HUDEP-2 (cell line): ENCODE data around the gene THSD7A.

Source experiments
- DNase-seq, 76 experiments: peaks; one replicate each; lab custom pipeline; 2025; ENCODE audit not compliant: unreplicated experiment in 76 of 76; lab: John Stamatoyannopoulos, UW

THSD7A gene

DNA sequence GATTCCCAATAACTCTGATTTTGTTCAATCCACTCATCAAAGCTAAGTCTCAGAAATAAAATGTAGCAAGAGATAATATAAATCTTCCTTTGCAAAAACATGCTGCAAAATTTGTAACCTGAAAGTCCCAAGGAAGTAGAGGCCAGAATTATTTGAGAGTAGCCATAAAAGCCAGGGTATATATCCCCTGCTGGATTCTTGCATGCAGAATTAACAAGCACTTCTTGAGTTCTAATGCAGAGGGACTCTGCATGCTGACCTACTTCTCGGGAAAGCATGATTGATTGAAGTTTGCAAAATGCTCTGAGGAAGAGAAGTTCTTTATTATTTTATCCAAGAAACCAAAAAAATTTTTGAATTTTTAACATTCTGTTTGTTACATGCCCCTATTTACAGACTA is 121.6 kb downstream of the THSD7A start:
- DNase-seq: no peak

DNA sequence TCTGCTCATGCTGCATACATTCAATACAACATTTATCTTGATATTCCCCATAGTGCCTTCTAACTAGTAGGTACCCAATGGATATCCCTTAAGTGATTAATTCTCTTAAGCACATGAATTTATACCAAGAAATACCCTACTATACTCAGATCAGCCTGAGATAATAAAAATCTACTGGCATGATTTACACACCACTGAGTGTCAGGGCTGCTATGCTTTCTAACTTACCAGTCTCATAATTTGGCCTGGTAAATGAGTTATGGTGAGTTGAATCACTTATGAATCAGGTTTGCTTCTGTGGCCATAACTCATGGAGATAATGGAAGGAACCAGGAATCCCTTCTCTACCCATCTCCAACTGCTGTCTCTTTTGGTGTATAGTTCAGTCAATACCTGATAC is 122.8 kb downstream of the THSD7A start:
- DNase-seq: no peak

DNA sequence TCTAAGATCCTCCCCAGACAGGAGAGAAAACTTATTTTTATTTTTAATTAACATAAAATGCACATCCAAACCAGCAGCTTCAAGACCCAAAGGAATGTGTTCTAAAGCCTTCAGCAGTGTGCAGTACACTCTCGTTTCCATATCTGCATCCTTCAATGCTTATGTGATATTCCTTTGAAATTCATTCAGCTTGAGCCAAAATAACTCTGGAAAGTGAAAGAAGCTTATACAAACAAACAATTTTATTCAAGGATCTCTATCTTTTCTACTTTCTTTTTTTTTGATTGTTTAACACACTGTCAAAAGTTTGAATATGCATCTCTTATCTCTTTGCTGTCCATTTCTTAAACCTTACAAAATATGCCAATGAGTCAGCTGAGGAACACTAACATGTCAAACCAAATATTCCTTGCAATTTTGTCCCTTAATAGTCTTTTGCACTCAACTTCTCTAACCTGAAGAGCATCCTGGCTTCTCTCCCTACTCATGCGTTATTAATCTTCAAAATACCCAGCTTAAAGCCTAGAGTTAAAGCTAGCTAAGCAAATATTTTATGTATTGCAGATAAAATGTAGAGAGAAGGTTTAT is 124.3 kb downstream of the THSD7A start:
- DNase-seq: no peak

DNA sequence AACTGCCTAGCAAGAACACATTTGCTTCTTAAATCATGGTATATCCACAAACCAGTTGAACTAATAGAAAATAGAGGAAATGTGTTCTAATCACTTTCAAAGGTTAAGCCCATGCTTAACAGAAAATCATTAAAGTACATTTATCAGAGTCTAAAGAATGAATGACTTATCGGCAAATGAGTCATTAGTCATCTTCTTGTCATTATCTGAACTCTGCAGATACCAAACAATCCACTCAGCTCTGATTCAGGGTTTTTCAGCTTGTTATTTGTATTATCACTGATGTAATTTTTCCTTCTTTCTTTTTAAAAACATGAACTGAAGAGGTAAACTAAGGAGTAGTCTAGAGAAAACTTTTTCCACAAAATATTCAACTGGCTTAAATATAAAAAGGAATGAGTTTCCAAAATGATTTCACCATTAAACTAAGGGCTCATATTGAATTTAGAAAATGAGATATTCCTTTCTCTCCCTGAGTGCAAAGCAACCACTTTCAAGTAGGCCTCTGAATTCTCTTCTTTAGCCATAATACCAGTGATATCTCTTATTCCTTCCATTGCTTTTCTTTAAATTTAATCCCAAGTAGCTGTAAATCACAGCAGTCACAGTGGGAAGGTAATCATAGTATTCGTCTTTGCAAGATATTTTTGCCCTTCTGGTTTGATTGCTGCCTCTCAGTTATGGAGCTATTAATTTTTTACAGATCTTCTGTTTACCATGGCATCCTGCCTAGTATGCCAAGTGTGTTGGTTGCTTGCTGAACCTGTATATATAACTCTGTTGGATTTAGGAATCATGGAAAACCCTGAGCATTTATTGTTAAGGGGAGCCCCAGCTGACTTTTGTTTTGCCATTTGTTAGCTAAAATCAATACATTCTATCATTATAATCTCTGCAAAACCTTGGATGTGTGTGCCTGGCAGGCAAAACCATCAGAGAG is 125.1 kb downstream of the THSD7A start:
- no peak for DNase-seq

DNA sequence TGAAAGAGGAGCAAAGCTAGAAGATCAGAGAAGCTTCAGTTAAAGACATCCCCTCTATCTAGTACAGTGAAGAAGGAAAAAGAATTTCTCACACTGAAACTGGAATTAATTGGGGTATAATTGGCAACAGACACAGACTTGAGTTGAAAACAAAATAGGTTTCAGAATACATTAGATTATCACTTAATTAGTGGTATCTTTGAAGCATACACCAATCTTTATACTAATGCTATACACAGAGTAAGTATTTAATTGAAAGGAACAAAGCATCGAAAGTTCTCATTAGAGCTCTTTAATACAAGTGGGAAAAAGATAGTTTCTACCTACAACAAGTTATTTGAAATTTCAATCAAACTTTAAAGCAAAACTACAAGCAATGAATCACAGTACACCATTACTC is 128.2 kb downstream of the THSD7A start:
- no peak for DNase-seq

DNA sequence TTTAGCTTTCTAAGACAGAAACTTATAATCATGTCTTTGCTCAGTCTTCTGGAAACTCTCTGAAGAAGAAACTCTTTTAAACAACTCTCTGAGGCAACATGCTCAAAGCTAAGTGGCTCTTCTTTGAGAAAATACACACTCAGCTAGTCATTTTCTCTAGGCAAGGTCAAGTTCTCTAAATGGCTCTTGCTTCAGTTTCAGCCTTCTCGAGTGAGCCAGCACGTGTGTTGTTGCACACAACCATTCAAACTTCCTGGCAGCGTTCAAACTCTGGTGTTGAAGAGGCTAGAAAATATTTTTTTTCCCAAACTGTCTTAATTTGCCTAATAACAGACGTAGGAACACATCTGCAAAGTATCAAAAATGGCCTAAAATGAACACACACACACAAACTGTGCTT is 129.1 kb downstream of the THSD7A start:
- DNase-seq: no peak

DNA sequence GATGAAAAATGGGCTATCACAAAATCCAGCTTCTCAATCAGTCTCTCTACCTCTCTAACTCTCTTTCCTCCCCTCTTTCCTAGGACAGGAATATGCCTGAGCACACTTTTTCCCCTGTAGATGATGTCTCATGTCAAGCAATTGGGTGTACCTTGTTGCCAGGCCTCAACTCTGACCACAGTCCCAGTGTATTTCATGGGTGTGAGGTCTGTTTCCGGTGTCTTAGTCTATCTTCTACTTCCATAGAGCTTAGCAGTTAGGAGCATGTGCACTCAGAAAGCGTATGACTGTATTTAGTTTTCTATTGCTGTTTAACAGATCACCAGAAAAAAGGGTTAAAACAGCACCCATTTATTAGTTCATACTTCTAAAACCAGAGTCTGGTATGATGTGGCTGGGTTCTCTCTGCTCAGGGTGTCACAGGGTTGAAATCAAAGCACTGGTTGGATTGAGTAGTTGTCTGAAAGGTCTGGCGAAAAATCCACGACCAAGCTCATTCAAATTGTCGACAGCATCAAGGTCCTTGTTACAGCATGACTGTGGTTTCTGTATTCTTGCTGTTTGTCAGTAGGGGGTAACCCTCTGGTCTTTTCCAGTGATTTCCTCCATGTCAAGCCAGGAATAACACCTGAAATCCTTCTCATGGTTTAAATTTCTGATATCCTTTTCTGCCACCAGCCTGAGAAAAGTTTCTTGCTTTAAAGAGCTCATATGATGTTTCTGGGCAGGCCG is 130.0 kb downstream of the THSD7A start:
- DNase-seq: no peak

DNA sequence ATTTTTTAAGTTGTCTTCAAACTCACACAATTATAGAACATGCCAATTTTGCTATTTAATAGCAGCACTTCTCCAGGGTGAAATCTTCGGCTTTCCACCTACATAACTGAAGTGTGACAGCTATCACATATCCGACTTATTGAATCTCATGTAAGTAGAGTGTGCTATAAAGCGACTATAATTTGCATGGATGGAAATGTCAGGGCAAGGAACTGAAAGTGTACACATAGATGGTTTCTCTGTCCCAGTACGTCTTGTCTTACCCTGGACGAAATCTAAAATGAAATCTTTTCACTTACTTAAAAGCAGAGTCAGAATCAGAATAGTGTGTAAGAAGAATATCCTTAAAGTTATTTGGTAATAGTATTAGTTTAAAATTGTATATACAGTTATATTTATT is 132.3 kb downstream of the THSD7A start:
- DNase-seq: no peak

DNA sequence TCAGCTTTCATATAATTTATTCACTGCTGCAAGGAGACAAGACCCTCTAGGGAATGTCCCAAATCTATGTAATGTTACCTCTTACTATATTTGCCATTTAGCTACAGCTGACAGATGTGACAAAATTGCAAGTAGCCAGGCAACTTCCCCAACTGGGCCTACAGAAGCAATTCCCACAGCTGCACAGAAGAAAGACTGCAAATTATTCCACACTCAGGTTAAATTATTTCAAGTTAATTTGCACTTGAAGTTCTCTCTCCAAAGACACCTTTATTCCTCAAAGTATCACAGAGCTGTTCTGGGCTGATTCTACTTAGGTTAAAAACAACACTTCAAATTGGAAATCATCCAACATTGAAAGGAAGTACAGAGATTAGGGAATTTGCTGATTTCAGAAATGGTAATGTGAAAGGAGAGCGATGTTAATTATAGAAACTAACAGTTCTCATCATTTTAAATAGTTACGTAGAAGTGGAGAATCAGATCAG is 133.6 kb downstream of the THSD7A start:
- no peak for DNase-seq

DNA sequence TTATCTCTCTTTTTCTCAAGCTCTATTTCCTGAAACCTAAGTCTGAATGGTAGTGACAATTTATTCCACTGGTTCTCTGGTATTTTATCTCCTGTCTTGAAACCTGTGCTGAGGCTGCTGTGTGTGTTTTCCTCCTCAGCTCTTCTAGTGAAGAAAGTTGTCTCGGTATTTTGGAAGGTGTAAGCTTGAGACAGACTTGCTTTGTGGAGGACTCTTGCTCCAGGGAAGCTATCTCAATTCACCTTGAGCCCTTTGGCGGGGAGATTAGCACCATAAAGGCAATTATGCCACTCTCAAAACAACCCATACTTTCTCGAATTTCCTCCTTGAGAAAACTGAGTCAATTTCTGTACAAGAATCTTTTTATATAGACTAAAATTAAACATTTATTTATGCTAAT is 141.6 kb downstream of the THSD7A start:
- DNase-seq: no peak

DNA sequence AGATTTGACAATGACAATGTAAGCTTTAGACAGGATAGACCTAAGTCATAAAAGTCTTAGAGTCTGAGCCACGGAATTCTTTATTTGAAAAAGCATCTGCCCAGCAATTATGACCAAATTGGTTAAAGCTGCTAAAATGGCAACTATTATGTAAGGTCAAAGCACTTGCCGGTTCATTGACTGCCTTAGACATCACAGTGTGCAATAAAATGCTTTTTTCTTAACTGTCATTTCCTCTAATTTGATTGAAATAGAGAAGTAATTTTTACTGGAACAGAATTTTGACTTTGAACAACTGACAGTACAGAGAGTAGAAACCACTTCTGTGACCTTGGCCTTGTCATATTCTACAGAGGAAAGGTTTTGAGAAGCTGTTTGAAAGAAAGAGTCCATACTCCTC is 142.9 kb downstream of the THSD7A start:
- no peak for DNase-seq

DNA sequence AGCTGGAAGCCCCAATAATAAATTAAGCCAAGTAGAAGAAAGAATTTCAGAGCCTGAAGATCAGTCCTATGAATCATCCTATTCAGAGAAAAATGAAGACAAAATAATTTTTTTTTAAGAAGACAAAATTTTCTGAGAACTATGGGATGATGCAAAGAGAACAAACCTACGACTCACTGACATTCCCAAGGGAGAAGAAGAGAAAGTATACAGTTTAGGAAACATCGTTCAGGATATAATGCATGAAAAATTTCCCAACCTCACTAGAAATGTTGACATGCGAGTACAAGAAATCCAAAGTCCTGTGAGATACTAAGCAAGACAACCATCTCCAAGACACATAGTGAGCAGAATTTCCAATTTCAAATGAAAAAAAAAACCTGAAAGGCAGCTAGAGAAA is 150.5 kb downstream of the THSD7A start:
- no peak for DNase-seq

DNA sequence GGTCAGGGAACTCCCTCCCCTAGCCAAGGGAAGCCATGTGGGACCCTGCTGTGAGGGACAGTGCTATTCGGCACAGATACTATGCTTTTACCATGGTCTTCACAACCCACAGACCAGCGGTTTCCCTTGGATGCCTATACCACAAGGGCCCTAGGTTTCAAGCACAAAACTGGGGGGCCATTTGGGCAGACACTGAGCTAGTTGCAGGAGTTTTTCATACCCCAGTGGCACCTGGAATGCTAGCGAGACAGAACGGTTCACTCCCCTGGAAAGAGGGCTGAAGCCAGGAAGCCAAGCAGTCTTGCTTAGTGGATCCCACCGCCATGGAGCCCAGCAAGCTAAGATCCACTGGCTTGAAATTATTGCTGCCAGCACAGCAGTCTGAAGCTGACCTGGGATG is 156.8 kb downstream of the THSD7A start:
- no peak for DNase-seq

DNA sequence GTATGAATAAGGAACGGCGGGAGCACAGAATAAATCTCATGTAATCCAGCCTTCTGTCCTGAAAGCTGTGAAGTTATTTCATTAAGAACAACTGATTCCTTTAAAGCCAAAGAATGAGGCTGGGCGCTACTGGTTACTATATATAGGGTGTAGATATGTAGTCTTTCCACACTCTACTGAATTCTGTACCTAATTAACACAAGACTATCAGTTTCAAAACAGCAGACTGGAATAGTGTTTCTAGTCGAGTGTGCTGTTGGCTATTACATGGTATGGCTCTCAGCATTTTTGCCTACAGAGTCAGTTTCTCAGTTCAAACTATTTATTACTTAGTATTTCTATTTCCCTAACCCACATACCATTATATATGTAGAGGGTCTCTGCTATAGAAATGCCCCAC is 163.3 kb downstream of the THSD7A start:
- no peak for DNase-seq

DNA sequence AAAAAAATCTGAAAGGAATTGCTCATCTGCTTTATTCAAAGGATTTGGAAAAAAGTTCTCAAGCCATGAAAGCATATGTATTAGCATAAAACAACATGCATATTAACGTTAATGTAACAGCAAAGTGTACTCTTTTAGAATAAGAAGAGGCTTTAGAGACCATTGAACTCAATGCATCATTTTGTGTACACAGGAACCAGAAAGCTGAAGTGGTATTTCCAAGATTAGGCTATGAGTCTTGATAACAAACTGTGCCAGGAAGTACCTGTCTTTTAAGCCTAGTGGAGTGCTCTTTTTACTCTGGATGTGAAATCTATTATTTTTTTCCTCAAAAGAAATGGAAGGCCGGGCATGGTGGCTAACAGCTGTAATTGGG is 164.2 kb downstream of the THSD7A start:
- DNase-seq: no peak

DNA sequence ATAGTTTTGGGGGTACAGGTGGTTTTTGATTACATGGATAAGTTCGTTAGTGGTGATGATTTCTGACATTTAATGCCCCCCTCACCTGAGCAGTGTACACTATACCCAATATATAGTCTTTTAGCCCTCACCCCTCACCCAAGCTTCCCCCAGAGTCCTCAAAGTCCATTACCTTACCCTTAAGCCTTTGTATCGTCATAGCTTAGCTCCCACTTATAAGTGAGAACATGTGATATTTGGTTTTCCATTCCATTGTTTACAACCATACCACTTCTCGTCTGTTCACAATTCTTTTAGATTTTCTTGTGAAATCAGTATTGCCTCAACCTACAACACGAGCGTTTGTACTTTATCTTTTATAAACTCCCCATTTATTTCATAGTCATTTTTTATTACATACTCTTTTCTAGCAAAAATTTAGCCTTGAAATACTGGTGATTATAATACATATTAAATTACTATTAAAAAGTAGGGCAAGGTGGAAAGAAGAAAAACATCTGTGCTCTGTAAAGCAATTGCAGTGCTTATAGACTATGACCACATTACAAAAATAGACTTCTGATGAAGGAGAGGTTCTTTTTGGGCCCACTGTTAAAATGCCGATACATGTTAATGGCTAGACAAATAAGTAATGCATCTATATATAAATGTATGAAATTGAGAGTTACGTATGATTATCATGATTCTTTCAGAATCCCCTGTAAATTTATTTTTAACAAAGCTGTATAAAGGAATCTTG is 164.8 kb downstream of the THSD7A start:
- no peak for DNase-seq

DNA sequence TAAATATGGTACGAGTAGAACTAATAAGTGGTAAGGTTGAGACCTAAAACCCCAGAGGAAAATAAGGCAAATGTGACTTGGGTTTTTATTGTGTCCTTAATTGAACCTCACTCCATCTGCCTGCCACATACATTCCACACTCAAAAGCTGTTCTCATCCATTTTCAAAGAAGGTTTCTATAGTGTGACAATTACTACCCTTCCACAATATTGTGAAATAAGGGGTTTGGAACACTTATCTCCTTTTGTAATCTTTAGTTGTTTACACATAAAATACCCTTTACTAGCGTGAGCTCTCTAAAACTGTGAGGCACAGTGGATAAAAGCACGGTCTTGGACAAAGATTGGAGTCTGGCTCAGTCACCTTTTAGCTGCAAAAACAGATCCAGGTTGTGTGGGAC is 166.6 kb downstream of the THSD7A start:
- no peak for DNase-seq

DNA sequence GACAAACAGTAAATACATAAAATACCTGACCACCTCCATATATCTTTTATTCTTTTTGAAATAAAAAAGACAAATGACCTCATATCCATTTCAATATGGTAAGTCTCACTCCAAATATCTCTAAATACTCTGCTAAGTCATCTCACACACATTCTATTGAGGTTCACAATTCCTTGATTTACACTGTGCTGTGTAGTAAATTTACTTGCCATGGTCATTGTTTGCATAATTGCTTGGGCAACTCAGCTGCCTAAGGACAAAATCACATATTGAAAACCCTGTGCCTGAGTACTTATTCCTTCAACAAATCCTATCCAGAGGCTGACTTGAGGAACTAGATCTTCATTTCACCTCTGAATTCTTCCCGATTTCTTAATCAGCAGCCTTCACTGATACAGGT is 176.4 kb downstream of the THSD7A start:
- no peak for DNase-seq

DNA sequence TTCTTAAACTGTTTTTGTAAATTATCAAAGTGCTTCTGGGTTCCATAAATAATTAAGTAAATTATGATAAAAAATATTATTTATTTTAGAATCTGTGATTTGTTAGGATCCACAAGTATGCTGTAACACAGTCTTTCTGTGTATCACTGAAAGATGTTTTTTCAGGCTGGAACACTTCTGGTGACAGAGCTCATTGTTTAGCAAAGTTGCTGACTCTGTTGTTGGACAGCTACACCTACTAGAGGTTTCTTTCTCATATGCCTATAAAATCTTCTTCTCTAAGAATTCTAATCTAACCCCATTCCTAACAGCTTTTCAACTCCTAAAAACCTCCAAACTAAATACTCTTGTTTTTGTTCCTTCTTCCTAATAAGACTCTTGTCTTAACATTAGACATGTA is 176.8 kb downstream of the THSD7A start:
- no peak for DNase-seq

DNA sequence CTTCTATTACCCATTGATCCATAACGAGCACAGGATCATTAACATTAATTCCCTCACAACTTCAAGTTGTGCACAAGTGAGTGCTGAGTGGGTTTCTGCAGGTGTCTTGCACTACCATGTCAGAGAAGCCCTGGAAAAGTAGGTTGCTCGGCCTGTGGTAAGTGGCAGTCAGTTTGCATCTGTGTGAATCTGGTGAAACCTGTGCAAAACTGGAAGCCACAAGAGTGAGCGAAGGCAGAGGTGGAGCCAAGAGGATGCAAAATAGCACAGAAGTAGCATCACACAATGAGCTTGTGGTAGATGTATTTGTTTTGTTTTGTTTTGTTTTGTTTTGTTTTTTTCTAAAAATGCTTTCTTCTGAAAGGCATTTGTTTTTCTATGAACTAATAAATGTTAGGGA is 181.5 kb downstream of the THSD7A start:
- no peak for DNase-seq

DNA sequence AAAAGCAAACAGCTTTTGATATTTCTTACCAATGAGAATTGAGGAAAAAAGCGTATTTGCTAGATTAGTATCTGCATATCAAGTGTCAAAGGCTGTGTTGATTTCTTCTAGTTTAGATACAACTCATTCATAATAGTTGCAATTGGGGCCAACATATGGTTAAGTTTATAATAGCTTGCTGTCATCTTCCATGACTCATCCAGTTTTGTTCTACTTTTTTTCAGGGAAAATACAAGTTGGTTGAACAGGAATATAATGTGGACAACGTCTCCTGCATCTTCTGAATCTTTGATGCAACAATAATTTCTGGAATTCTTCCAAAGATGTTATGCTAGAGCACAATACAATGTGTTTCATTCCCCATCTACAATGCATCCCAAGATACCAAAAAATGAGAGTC is 182.0 kb downstream of the THSD7A start:
- no peak for DNase-seq
